Mucosa of gallbladder (tissue), 1 donor: ENCODE data around the gene IBSP. TPM values are rescaled to one million over a fixed set of nuclear protein-coding genes. Genes with fewer than 3 reads are reported as not detected.

ENCODE experiments used
- DNase-seq: peaks from one replicate; pipeline ENCODE4 v3.0.0-alpha.2; 2020; ENCODE audit warnings: low spot score
- total RNA-seq: library from RNA; stranded (reverse); gene quantifications from one replicate; pipeline ENCODE4 v1.2.1, GENCODE V29; 2021
- donor health status: DM: no; HTN: no; CAD: no.

Gene IBSP
- total RNA-seq, 1 donor from 2014 or later, result 2.1 TPM

DNA sequence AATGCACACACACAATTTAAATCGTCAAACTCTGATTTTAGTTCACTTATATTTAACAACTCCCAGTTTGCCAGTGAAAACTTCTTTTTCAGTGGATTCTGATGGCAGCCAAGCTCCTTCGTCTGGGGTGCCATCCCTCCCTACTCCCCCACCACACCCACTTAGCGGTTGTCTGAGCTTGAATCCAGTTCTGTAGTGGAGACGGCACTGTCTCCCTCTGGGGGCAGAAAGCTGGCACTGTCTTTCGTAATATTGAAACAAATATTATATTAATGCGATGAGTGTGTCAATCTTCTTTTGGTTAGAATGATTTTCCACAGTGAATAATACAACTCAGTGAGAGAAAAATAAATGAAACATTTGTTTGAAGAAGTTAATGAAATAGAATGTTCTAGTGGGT lies 38.9 kb downstream of the IBSP start:
- DNase-seq, result no peak

DNA sequence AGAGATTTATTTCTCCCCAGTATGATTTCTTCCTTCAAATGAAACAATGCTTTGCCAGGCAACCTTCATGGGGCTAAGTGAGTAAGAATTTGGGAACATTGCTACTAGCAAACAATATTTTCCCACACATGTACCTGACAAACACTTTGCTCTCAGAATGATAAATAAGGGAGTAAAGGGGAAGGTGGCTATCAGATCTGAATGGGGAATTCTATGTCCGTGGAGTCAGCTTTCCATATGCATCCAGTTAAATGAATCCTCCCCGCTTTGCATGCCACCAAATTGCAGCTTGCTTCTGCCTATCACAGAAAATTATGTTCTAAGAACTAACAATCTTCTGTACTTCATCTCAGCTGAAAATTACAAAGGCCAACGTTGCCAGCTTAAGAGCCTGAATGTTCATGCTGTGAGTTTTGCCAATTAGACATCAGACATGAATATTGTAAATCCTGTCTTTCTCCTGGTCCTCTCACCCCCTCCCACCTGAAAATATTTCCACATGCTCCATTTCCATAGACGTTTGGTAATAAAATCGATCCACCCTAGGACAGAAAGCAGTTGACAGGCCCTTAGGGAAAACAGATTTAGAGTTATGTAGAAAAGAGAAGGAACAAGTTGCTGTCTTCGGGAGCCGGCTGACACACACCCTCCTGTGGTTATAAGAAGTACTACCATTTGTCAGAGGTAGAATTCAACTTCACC lies 39.7 kb downstream of the IBSP start:
- DNase-seq, result no peak

DNA sequence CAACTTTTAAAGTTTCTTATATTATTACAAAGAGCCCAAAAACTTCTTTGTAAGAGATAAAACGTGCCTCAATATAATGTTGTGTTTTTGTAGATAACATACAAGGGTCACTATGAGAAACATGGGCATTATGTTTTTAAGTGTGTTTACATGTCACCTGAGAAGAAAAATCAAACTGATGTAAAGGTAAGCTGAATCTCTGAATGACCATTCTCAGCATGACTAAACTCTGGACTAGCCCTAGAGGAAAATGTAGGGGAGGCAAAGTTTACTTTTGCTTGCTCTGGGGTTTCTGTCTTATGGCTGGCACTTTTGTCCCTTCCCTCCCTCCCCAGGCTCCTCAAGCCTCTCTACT lies 40.2 kb downstream of the IBSP start:
- DNase-seq, result no peak

DNA sequence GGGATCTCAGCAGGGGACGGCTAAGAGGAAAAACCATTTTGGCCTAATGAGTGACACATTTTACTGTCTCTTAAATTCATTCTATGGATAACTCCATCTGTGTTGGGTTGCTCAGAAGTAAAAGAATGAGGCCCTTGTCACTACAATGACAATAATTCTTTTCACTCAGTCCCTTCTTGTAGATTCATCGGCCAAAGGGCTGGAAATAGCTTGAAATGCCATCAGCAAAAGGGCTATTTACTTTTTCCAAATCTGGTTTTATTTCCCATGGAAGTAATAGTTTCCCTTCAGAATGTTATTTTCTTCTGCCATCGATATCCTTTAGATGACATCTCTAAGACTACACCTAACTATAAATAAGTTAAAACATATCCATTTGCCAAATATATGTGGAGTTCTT lies 40.8 kb downstream of the IBSP start:
- DNase-seq, result no peak

DNA sequence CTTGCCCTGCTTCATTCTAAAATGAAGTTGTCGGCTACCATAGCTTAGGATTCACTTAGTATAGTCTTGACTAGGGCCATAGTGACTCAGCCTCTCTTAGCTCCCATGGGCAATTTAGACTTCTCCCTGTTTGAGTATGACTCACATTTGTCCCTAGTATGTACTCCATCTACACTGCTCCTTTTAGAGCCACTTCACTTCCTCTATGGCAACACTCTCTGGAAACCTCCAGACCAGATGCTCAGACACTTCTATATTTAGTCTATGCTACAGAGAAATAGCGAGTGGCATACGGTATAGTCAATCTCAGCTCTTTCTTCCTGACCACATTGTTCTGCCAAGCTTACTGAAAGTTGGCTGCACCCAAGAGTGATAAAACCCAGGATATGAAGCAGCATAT lies 44.6 kb downstream of the IBSP start:
- DNase-seq, result no peak

DNA sequence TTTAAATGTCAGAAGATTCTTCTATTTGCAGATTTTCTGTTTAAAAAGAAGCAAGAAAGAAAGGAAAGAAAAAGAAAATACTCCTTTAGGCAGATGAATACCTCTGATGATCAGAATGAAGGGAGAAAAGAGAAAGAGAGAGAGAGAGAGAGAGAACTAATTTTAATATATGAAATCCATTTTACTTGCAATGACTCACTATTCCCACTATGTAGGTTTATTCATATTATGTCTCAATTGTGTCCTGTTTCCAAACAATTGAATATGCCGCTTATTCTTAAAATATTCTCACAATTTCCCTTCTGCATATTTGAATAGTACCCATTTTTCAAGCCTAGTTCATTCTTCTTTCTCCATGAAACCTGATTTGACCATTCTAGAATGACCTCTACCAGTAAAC lies 45.1 kb downstream of the IBSP start:
- DNase-seq, result no peak

DNA sequence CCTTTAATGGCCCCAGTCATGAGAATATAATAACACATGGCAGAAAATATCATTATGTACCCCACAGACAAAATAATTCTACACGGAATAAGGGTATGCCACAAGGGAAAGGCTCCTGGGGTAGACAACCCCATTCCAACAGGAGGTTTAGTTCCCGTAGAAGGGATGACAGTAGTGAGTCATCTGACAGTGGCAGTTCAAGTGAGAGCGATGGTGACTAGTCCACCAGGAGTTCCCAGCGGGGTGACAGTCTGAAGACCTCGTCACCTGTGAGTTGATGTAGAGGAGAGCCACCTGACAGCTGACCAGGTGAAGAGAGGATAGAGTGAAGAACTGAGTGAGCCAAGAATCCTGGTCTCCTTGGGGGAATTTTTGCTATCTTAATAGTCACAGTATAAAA lies 46.9 kb downstream of the IBSP start:
- DNase-seq, result no peak

DNA sequence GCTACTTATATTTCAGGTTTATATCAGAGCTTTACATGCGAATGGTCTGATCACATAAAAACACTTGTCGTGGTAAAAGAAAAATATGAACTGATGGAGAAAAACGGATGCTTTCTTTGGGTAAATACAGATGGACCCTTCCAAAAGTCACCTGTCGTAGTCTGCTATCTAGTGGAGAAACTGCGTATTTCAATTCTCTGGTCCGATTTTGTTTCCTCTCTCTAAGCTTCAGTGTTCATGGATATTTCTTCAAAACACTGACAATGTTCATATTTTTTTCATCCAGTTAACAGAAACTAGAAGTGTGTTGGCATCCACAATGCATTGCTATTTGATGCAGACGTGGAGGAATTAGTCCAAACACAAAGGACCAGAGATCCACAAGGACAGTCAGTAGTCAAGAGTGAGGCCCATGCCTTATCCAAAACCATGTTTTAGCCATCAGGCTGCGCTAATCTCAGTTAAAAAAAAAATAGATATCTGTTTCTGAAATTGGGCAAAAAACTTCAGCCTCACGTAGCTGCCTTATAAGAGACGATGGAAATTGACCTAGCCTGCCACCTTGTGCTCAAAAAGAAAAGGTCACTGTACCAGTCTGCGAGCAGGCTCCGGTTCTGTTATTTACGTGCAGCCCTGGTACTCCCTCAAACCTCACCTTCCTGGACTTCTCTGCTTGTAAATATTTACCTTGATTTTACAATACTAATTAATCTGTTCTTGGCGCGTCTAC lies 49.4 kb downstream of the IBSP start:
- peak; percentile 73 for DNase-seq

DNA sequence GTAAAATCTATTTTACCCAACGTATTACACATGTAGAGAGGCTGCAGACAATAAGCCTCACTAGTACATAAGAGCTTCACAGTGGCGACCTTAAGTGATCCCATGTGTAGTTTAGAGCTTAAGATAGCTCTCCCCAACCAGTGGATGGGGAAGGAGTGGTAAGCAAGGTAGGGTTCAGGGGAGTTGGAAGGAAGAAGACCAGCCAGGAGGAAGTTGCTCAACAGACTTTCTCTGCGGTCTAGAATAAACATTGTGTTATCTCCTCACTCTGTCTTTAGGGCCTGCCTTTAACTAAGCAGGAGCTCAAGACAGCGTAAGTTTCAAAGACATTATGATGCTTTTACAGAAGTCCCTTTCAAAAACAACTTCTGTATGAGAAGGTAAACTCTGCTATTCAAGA lies 50.3 kb downstream of the IBSP start:
- DNase-seq, result no peak

DNA sequence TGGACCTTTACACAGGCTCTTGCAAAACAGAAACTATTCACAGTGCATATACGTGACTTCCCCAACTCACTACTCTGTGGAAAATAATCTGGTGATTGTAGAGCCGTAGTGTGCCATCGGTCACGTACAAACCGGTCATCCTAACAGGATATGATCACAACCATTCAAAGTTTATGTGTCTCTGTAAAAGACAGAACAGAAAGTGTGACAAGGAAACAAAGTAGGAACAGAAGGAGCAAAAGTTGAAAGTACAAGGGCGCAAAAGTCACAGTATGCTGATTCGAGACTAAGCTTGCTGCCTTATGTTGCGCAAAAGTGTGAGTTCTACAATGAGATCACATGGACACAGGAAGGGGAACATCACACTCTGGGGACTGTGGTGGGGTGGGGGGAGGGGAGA lies 52.0 kb downstream of the IBSP start:
- DNase-seq, result no peak

DNA sequence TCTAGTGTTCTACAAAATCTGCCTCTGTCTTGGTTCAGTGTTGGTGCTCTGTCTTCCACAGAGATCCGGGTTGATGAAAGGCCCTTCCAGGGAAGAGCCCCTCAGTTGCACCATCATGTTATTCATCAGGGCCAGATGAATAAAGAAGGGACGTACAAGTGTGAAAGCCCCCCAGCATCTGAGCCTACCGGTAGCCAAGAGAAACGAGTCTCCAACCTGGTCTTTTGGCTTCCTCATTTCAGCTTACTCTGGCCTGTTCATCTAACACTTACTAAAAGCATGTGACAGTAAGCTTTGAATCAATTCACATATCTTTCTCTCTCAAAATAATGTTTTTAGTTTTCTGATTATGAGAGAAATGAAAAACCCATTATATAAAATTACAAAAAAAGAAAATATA lies 52.6 kb downstream of the IBSP start:
- no peak for DNase-seq

DNA sequence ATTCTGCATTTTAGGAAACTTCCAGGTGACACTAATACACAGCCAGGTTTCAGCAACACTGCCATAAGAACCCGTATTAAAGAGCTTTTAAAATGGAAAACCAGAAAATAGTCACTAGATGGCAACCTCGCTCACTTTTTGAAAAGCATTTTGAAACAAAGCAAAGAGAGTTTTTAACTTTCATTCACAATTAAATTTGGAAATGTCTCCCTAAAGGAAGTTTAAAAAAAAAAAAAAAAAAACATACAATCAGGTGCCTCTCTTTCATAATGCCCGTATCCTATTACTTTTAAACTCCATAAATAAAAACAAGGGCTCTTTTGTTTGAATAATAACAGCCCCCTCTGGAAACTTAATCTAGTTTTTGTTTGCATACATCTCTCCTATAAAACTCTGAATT lies 53.8 kb downstream of the IBSP start:
- DNase-seq, result no peak

DNA sequence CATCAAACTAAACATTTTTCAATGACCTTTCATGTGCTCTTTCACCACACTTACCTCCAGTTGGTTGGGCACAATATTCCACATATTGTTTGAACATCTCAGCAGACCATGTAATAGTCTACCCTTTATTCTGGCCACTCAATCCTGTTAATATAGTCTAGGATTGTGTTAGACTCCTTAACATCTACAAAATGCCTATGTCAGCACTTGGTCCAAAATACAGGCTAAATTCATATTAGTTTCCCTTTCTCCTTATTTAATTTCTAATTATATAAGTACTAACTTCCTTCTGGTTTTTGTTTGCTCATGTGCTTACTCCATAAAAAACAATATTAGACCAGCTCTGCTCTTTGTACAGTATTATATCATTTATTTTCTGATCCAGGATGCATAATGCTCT lies 54.5 kb downstream of the IBSP start:
- no peak for DNase-seq

DNA sequence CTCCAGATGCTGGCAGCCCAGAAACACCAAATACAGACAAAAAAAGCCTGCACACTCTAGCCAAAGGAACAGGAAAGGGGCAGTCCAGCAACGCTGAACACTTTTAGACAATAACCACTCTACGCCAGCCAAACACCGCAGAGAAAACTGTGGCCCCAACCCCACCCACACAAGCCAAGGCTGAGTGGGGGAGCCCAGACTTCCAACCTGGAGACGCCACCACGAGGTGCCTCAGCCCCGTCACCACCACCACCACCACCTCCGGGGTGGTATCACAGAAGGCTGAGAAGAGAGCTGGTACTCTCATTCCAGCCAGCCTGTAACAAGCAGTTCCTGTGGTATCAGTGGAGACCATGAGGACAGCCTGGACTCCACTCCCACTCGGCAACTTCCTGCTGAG lies 56.2 kb downstream of the IBSP start:
- no peak for DNase-seq

DNA sequence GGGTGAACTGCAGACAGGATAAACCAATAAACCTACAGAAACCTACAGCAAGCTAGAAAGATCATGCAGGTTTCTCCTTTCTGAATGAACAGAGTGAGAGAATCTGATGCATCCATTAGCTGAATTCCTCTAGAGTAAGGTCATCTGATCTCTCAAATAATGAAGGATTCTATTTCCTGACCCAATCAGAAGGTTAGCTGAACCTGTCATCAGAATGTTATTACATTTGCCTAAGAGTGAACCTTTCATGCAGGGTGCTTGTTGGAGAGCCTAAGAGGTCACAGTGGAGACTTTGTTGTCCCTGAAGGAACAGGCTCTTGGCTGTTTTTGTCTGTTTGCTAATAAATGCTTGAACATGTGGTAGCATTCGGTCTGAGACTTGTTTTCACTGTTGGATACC lies 57.5 kb downstream of the IBSP start:
- DNase-seq, result no peak

DNA sequence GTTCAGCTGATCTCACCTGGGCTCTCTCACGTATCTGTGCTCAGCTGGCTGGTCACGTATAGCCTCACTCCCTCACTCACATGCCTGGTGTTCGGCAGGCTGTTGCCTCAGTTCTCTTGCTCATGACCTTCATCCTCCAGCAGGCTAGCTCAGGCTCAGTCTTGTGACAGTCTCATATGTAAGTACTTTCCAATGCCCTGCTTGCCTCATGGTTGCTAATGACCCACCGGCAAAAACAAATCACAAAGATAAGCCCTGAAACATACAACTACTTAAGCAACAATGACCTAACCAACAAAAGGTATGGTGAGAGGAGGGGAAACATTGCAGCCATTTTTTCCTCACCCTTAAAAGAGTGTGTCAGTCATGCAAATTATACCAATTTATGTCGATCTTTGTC lies 58.4 kb downstream of the IBSP start:
- DNase-seq, result no peak

Other genes with a start within 250 kb of the IBSP start
- gene DSPP, start 191.0 kb upstream of the IBSP start, total RNA-seq, result not detected
- gene DMP1, start 149.3 kb upstream of the IBSP start, total RNA-seq, result not detected
- not detected for gene MEPE, start 33.4 kb downstream of the IBSP start, total RNA-seq
- 3,399 TPM for gene SPP1, start 176.2 kb downstream of the IBSP start, total RNA-seq
- gene PKD2, start 208.1 kb downstream of the IBSP start, total RNA-seq, result 38.4 TPM